GM12801 (cell line): ENCODE results near the gene RNF111.
A peak's percentile ranks its signal among the peaks of the same experiment; 100 is the strongest.

ENCODE experiments used
- TF ChIP-seq, protein P1 (sequence below): IDR thresholded peaks from one replicate; pipeline ENCODE4 v1.5.1; 2011; ENCODE audit warnings: control low read depth; ENCODE audit not compliant: insufficient read length; ENCODE audit errors: extremely low read depth

Gene RNF111

GRCh38 chr15:59138243-59138642, 150.8 kb downstream of the RNF111 start:
- TF ChIP-seq, protein P1, sequence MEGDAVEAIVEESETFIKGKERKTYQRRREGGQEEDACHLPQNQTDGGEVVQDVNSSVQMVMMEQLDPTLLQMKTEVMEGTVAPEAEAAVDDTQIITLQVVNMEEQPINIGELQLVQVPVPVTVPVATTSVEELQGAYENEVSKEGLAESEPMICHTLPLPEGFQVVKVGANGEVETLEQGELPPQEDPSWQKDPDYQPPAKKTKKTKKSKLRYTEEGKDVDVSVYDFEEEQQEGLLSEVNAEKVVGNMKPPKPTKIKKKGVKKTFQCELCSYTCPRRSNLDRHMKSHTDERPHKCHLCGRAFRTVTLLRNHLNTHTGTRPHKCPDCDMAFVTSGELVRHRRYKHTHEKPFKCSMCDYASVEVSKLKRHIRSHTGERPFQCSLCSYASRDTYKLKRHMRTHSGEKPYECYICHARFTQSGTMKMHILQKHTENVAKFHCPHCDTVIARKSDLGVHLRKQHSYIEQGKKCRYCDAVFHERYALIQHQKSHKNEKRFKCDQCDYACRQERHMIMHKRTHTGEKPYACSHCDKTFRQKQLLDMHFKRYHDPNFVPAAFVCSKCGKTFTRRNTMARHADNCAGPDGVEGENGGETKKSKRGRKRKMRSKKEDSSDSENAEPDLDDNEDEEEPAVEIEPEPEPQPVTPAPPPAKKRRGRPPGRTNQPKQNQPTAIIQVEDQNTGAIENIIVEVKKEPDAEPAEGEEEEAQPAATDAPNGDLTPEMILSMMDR = peak; percentile 63

GRCh38 chr15:59140422-59141226, 153.2 kb downstream of the RNF111 start:
- TF ChIP-seq, protein P1 = no peak

- TF ChIP-seq, protein P1 = no peak
Measured at GRCh38 chr15:59143281-59143680, 155.8 kb downstream of the RNF111 start.
